Measurements from ENCODE around the gene SPHK2.
"Not testable (repeated sequence)": the region's sequence is repeated elsewhere in the genome, so short reads cannot be mapped to it uniquely, and the experiment has no call there.

SPHK2 gene

GRCh38 chr19:48618916-48619691, at the start of gene SPHK2, which contains the start of gene RPL18:
SPHK2 (plus strand) TSS chr19:48619506; CDS start chr19:48620515, 1,009 bp downstream.
RPL18 (minus strand) TSS chr19:48619178; CDS start chr19:48619143, 35 bp downstream.
- no peak within 1 kb of the TSS for H2AFZ ChIP-seq (ENCODE audit: low read depth, low read length)
- H3K36me3 ChIP-seq (ENCODE audit: insufficient read depth, low read length): peaks cover 30% of the 10 kb centered on the region
- peak within 1 kb of the TSS; percentile 96 for H3K4me3 ChIP-seq (ENCODE audit: low read length)
- H3K9me3 ChIP-seq (ENCODE audit: low read length): no peaks in the 10 kb centered on the region
- H3K27me3 ChIP-seq (ENCODE audit: insufficient read depth, low read length): no peaks in the 10 kb centered on the region
- H3K4me1 ChIP-seq (ENCODE audit: insufficient read depth, low read length): peaks cover 35% of the 10 kb centered on the region

- Histone ChIP-seq H3K36me3 (ENCODE audit: insufficient read depth, low read length) (no peaks in the 10 kb centered on the region), H3K4me3 (ENCODE audit: low read length) (no peak overlapping the region), H3K4me1 (ENCODE audit: insufficient read depth, low read length) (peaks cover 10% of the 10 kb centered on the region), H3K9me3 (ENCODE audit: low read length) (no peaks in the 10 kb centered on the region), H2AFZ (ENCODE audit: low read depth, low read length) (no peak overlapping the region), H3K27me3 (ENCODE audit: insufficient read depth, low read length) (peaks cover 23% of the 10 kb centered on the region)
Observed at GRCh38 chr19:48569814-48570213, 49.5 kb upstream of the SPHK2 start.

- peaks cover 10% of the 10 kb centered on the region for H3K4me1 ChIP-seq (ENCODE audit: insufficient read depth, low read length)
- H3K27me3 ChIP-seq (ENCODE audit: insufficient read depth, low read length): peaks cover 23% of the 10 kb centered on the region
- no peak overlapping the region for H2AFZ ChIP-seq (ENCODE audit: low read depth, low read length)
- H3K36me3 ChIP-seq (ENCODE audit: insufficient read depth, low read length): no peaks in the 10 kb centered on the region
- no peak overlapping the region for H3K4me3 ChIP-seq (ENCODE audit: low read length)
- no peaks in the 10 kb centered on the region for H3K9me3 ChIP-seq (ENCODE audit: low read length)
Observed at GRCh38 chr19:48571378-48572162, 47.7 kb upstream of the SPHK2 start.

GRCh38 chr19:48573163-48573505, 46.2 kb upstream of the SPHK2 start:
- Histone ChIP-seq H2AFZ (ENCODE audit: low read depth, low read length) (no peak overlapping the region), H3K27me3 (ENCODE audit: insufficient read depth, low read length) (peaks cover 12% of the 10 kb centered on the region), H3K4me3 (ENCODE audit: low read length) (no peak overlapping the region), H3K9me3 (ENCODE audit: low read length) (no peaks in the 10 kb centered on the region), H3K36me3 (ENCODE audit: insufficient read depth, low read length) (no peaks in the 10 kb centered on the region), H3K4me1 (ENCODE audit: insufficient read depth, low read length) (peaks cover 10% of the 10 kb centered on the region)

GRCh38 chr19:48575931-48576622, 43.2 kb upstream of the SPHK2 start:
- H3K9me3 ChIP-seq (ENCODE audit: low read length): no peaks in the 10 kb centered on the region
- peaks cover 3% of the 10 kb centered on the region for H3K27me3 ChIP-seq (ENCODE audit: insufficient read depth, low read length)
- no peak overlapping the region for H3K4me3 ChIP-seq (ENCODE audit: low read length)
- H3K4me1 ChIP-seq (ENCODE audit: insufficient read depth, low read length): peaks cover 3% of the 10 kb centered on the region
- H2AFZ ChIP-seq (ENCODE audit: low read depth, low read length): no peak overlapping the region
- H3K36me3 ChIP-seq (ENCODE audit: insufficient read depth, low read length): no peaks in the 10 kb centered on the region

- not testable (repeated sequence) for H3K36me3 ChIP-seq (ENCODE audit: insufficient read depth, low read length); H3K9me3 ChIP-seq (ENCODE audit: low read length); H2AFZ ChIP-seq (ENCODE audit: low read depth, low read length); H3K27me3 ChIP-seq (ENCODE audit: insufficient read depth, low read length); H3K4me3 ChIP-seq (ENCODE audit: low read length); H3K4me1 ChIP-seq (ENCODE audit: insufficient read depth, low read length)
Observed at GRCh38 chr19:48577908-48578307, 41.4 kb upstream of the SPHK2 start.

GRCh38 chr19:48578891-48579290, 40.4 kb upstream of the SPHK2 start:
- Histone ChIP-seq H3K27me3 (ENCODE audit: insufficient read depth, low read length) (no peaks in the 10 kb centered on the region), H3K4me3 (ENCODE audit: low read length) (no peak overlapping the region), H3K9me3 (ENCODE audit: low read length) (no peaks in the 10 kb centered on the region), H3K4me1 (ENCODE audit: insufficient read depth, low read length) (peaks cover under 1% of the 10 kb centered on the region), H2AFZ (ENCODE audit: low read depth, low read length) (no peak overlapping the region), H3K36me3 (ENCODE audit: insufficient read depth, low read length) (no peaks in the 10 kb centered on the region)

GRCh38 chr19:48582168-48582567, 37.1 kb upstream of the SPHK2 start:
- no peak overlapping the region for H3K4me3 ChIP-seq (ENCODE audit: low read length)
- no peaks in the 10 kb centered on the region for H3K36me3 ChIP-seq (ENCODE audit: insufficient read depth, low read length)
- no peak overlapping the region for H2AFZ ChIP-seq (ENCODE audit: low read depth, low read length)
- H3K27me3 ChIP-seq (ENCODE audit: insufficient read depth, low read length): no peaks in the 10 kb centered on the region
- H3K4me1 ChIP-seq (ENCODE audit: insufficient read depth, low read length): peaks cover 3% of the 10 kb centered on the region
- H3K9me3 ChIP-seq (ENCODE audit: low read length): no peaks in the 10 kb centered on the region

GRCh38 chr19:48587387-48587786, 31.9 kb upstream of the SPHK2 start:
- peaks cover 7% of the 10 kb centered on the region for H3K4me1 ChIP-seq (ENCODE audit: insufficient read depth, low read length)
- no peak overlapping the region for H3K4me3 ChIP-seq (ENCODE audit: low read length)
- no peaks in the 10 kb centered on the region for H3K27me3 ChIP-seq (ENCODE audit: insufficient read depth, low read length)
- no peaks in the 10 kb centered on the region for H3K9me3 ChIP-seq (ENCODE audit: low read length)
- no peak overlapping the region for H2AFZ ChIP-seq (ENCODE audit: low read depth, low read length)
- H3K36me3 ChIP-seq (ENCODE audit: insufficient read depth, low read length): no peaks in the 10 kb centered on the region

GRCh38 chr19:48588670-48589401, 30.5 kb upstream of the SPHK2 start:
- H3K4me1 ChIP-seq (ENCODE audit: insufficient read depth, low read length): peaks cover 7% of the 10 kb centered on the region
- H3K27me3 ChIP-seq (ENCODE audit: insufficient read depth, low read length): no peaks in the 10 kb centered on the region
- no peaks in the 10 kb centered on the region for H3K9me3 ChIP-seq (ENCODE audit: low read length)
- H2AFZ ChIP-seq (ENCODE audit: low read depth, low read length): peak overlapping the region; percentile 28
- peak overlapping the region; percentile 30 for H3K4me3 ChIP-seq (ENCODE audit: low read length)
- H3K36me3 ChIP-seq (ENCODE audit: insufficient read depth, low read length): no peaks in the 10 kb centered on the region

GRCh38 chr19:48591021-48591420, 28.3 kb upstream of the SPHK2 start:
- Histone ChIP-seq H2AFZ (ENCODE audit: low read depth, low read length) (no peak overlapping the region), H3K9me3 (ENCODE audit: low read length) (no peaks in the 10 kb centered on the region), H3K4me3 (ENCODE audit: low read length) (no peak overlapping the region), H3K36me3 (ENCODE audit: insufficient read depth, low read length) (no peaks in the 10 kb centered on the region), H3K27me3 (ENCODE audit: insufficient read depth, low read length) (no peaks in the 10 kb centered on the region), H3K4me1 (ENCODE audit: insufficient read depth, low read length) (peaks cover 4% of the 10 kb centered on the region)

GRCh38 chr19:48595171-48595570, 24.1 kb upstream of the SPHK2 start:
- no peaks in the 10 kb centered on the region for H3K36me3 ChIP-seq (ENCODE audit: insufficient read depth, low read length)
- no peaks in the 10 kb centered on the region for H3K4me1 ChIP-seq (ENCODE audit: insufficient read depth, low read length)
- no peaks in the 10 kb centered on the region for H3K27me3 ChIP-seq (ENCODE audit: insufficient read depth, low read length)
- H2AFZ ChIP-seq (ENCODE audit: low read depth, low read length): no peak overlapping the region
- H3K4me3 ChIP-seq (ENCODE audit: low read length): no peak overlapping the region
- no peaks in the 10 kb centered on the region for H3K9me3 ChIP-seq (ENCODE audit: low read length)
